GM12801 (cell line): ENCODE data around the gene CSF1.

Experiments
- TF ChIP-seq, protein P1 (sequence below): IDR thresholded peaks from one replicate; pipeline ENCODE4 v1.5.1; 2011; ENCODE audit warnings: control low read depth; ENCODE audit not compliant: insufficient read length; ENCODE audit errors: extremely low read depth

CSF1 gene

DNA sequence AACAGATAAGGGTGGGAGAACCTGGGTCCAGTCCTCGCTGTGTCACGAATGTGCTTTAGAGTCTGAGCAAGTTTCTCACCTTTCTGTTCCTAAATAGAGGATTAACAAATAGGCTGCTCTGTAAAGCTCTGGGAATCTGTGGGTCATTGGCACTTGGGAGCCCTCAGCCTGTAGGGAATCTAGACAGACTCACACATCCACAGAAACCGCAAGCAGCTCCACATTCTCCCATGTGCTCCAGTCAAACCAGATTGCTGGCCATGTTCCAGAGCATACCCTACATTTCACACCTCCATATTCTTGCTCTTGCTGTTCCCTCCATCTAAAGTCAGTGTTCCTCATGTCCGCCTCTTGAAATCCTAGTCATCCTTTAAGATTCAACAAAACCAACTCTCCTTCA lies 66.1 kb downstream of the CSF1 start:
- TF ChIP-seq, protein P1, sequence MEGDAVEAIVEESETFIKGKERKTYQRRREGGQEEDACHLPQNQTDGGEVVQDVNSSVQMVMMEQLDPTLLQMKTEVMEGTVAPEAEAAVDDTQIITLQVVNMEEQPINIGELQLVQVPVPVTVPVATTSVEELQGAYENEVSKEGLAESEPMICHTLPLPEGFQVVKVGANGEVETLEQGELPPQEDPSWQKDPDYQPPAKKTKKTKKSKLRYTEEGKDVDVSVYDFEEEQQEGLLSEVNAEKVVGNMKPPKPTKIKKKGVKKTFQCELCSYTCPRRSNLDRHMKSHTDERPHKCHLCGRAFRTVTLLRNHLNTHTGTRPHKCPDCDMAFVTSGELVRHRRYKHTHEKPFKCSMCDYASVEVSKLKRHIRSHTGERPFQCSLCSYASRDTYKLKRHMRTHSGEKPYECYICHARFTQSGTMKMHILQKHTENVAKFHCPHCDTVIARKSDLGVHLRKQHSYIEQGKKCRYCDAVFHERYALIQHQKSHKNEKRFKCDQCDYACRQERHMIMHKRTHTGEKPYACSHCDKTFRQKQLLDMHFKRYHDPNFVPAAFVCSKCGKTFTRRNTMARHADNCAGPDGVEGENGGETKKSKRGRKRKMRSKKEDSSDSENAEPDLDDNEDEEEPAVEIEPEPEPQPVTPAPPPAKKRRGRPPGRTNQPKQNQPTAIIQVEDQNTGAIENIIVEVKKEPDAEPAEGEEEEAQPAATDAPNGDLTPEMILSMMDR: no peak

DNA sequence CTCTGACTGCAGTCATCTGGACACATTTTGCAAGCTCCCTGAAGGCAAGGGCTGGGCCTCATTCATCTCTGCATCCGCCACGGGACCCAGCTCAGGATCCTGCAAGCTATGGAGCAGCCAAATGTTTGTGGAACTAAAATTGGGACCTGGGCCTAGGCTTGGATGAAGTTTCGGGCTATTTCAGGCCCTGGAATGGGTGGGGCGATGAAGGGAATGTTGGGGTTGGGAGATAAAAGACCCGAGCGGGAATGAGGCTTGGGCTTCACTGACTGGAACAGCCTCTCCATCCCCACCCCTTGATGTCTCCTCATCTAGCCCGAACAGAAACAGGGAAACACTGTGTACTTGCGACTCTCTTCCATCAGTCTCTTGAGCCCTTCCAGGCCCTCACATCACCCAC lies 66.6 kb downstream of the CSF1 start:
- TF ChIP-seq, protein P1: no peak

DNA sequence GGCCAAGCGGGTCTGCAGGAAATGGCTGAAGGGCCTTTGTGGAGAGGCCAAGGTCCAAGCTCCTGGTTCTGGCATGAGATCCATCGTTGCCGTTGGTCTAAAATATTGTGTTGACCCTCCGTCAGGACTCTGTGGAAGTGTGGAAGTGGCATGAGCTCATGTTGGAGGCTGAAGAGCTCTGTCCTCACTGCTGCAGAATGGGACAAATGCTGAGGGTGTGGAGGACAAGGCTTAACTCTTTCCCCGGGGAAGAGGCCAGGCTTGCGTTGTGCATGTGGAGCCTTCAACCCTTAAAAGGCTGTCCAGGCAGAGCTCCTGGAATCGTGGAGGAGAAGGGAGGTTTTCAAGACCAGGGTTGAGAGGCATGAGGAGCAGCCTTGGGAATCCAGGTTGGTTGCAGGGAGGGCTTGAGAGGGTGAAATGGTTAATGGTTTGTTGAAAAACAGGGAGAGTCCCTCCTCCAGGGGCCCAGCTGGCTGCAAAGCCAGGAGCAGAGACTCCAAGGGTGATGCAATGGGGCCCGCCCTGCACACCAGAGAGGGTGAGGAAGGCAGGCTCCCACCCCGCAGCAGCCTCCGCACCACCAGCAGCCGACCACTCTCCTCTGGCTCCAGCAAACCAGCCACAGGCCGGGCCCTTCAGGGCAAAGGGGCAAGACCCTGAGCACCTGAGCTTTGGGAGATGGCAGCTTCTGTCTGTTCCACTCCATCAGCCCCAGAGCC lies 67.2 kb downstream of the CSF1 start:
- TF ChIP-seq, protein P1: no peak

DNA sequence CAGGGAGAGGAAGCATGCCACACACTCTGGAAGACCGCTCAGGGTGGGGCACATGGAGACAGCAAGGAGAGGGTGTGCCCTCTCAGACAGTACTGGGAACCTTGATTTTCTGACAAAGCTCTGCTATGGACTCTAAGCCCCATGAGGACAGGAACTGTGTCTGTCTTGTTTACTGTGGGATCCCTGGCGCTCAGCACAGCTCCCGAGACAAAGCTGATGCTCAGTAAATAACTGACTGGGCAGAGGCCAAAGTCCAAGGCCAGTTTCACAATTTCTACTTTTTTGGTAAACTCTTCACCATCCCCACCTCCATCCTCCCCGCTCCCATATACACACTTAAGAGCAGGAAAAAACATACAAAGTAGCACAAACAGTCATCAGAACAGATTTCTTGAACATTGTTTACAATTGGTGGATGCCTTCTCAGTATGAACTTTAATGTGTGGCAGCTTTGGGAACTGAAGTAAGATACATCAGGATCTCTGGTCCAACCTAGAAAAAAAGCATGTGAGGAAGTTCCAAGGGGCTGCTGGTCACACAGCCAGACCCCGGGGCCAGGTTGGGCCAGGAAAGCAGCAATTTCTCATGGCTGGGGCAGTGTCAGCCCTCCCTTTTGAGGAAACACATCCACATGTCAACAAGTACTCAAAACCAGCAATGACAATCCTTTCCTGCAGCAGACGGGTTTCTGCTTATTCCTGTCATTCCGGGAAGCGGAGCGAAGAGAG lies 68.3 kb downstream of the CSF1 start:
- TF ChIP-seq, protein P1: no peak

DNA sequence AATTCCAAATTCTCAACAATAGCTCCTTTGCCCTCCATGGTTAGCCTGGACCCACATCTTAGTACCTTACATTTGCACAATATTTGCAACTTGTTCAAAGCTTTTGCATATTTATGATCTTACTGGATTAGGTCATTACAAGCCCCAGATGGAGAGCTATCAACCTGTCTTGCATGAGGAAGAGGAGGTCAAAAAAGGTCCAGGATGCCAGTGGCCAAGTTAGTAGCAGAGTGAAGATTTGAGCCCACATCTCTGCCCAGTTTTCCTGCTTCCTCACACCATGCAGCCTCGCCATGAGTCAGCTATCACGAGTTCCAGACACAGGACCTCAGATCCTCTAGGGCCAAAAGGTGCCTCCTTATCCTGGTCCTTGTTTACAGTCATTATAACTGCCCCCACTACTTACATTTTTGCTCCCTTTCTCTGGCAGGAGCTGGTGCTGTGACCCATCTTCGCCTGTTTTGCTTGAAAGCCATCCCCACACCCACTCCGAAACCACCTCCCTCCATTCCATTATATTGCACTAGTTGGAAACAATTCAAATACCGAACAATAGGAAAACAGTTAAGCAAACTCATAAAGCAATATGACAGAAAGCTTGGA lies 68.9 kb downstream of the CSF1 start:
- TF ChIP-seq, protein P1: no peak
